Ovary (tissue), 1 donor: ENCODE results near the gene AFAP1.

ENCODE experiments used
- EP300 ChIP-seq: sonication (generic); formaldehyde crosslinking; IDR thresholded peaks from one replicate; pipeline ENCODE4 v1.6.1; 2017; ENCODE audit warnings: antibody characterized with exemption
- POLR2A ChIP-seq: fragments of 450-650 bp; IDR thresholded peaks from one replicate; pipeline ENCODE4 v1.6.1; 2017; ENCODE audit warnings: antibody characterized with exemption, mild to moderate bottlenecking, moderate library complexity

DNA sequence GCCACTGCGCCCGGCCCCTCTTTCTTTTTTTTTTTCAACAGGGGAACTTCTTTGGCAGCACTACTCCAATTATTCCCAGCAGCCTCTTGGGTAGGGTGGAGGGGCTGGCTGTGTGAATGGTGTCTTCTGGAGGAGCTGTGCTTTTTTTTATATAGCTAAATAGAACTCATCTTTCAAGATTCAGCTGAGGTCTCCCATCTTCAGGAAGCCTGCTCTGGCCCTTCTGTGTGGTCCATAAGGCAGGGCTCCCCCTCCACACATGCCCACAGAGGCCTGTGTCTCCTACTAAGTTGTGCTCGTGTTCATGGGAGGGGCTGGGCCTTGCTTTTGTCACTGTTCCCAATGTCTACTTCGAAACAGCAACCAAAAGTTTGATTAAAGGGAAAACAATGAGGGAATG, 116.8 kb downstream of the AFAP1 start:
- TF ChIP-seq POLR2A (no peak), EP300 (no peak)
